Astrocyte of the cerebellum (primary cell): ENCODE results near the gene ERCC3.

Experiments
- DNase-seq: peaks from one replicate; pipeline ENCODE4 v3.0.0-alpha.2; 2011; ENCODE audit warnings: low read depth
- H3K4me3 ChIP-seq: 2 replicates; pipeline ENCODE4 v1.5.1; 2011; ENCODE audit warnings: mild to moderate bottlenecking, low read depth, low read length, moderate library complexity
- in situ Hi-C: cut with HindIII; loops from 2 replicates; pipeline ENCODE4 v1.10.0; 2017; ENCODE audit warnings: low sequenced_read_pairs
- TF ChIP-seq, protein P1 (sequence below): IDR thresholded peaks from 2 replicates; pipeline ENCODE4 v1.5.1; 2012; ENCODE audit warnings: low read length, low read depth, moderate library complexity, mild to moderate bottlenecking; ENCODE audit errors: missing control alignments

ERCC3 gene

DNA sequence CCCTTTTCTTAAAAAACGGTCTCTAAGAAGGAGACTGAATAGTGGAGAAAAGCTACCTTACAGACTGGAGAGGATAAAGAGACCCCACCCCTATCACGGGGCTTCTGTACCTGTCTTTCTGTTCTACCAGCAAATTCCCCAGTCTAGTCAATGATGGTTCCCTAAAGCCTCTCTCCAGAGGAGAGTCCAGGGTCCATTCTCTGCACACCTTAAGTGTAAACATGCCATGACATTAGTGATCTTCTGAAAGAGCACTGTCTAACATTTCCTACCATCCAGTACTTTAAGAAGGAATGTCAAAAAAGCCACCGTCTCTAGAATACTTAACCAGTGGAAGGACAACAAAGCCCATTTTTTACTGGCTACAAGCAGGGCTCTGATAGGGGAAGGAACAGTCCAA is 17.0 kb upstream of the ERCC3 start:
- in situ Hi-C loops, result no loop called here
- H3K4me3 ChIP-seq, result no peak overlapping the region
- TF ChIP-seq, protein P1, sequence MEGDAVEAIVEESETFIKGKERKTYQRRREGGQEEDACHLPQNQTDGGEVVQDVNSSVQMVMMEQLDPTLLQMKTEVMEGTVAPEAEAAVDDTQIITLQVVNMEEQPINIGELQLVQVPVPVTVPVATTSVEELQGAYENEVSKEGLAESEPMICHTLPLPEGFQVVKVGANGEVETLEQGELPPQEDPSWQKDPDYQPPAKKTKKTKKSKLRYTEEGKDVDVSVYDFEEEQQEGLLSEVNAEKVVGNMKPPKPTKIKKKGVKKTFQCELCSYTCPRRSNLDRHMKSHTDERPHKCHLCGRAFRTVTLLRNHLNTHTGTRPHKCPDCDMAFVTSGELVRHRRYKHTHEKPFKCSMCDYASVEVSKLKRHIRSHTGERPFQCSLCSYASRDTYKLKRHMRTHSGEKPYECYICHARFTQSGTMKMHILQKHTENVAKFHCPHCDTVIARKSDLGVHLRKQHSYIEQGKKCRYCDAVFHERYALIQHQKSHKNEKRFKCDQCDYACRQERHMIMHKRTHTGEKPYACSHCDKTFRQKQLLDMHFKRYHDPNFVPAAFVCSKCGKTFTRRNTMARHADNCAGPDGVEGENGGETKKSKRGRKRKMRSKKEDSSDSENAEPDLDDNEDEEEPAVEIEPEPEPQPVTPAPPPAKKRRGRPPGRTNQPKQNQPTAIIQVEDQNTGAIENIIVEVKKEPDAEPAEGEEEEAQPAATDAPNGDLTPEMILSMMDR, result no peak
- DNase-seq, result no peak

DNA sequence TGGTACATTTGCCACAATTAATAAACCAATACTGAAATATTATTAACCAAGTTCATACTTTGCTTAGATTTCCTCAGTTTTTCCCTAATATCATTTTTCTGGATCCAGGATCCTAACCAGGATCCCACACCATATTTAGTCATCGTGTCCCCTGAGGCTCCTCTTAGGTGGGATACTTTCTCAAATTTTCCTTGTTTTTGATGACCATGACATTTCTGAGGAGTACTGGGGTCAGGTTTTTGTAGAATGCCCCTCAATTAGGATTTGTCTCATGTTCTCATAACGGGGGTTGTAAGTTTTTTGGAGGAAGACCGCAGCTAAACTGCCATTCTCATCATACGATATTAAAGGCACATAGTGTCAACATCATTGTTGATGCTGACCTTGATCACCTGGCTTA is 15.5 kb upstream of the ERCC3 start:
- H3K4me3 ChIP-seq, result no peak overlapping the region
- TF ChIP-seq, protein P1, result no peak
- in situ Hi-C loops, result loop anchor here (5.0 kb wide), 1 partner anchor 58 kb away; no protein-coding TSS in a partner anchor
- DNase-seq, result no peak

DNA sequence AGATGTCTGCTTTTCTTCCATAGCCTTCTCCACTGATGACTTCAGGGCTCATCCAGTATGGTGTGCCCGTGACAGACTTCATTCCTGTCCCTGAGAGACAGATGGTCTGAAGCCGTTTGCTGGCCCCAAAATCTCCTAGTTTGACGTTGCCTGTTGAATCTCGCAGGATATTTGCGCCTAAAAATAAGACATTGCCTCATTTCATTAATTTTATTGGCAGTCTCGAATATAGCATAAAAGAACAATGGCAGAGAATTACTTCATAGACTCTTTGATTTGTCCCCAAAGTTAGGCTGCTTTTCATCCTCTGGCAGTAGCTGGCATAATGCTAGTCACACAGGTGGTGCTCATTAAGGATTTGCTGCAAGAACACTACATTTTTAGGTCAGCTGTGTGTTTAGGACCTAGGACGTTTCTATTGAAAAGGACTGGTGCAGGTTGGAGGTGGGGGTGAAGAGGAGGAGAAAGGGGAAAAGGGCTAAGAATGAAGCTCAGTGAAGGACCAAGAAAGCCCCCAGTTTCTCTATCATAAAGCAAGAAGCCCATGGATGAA is 14.7 kb upstream of the ERCC3 start:
- H3K4me3 ChIP-seq, result no peak overlapping the region
- in situ Hi-C loops, result loop anchor here (5.0 kb wide), 1 partner anchor 59 kb away; no protein-coding TSS in a partner anchor
- TF ChIP-seq, protein P1, result no peak
- no peak for DNase-seq

DNA sequence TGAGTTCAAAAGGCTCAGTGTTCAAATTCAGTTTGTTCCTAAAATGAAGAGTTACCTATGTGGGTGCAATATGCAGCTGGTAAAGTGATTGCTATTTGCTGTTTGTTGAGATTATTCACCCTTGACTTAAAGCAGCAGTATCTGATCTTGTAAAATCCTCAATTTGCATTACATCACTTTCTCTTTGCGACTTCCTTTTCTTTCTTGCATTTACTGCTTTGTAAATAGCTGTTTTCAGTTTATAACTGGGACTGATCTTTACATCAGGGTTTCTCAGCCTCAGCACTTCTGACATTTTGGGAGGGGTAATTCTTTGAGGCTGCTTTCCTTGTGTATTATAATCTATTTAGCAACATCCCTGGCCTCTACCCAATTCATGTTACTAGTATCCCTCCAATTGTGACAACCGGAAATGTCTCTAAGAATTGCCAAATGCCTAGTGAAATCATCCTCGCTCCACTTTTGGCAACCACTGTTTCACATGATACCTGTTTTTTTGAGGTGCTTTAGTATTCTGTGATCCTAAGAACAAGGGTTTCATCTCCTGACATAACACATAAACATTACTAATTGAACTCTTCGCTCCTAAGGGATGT is 12.1 kb upstream of the ERCC3 start:
- no peak for DNase-seq
- in situ Hi-C loops, result loop anchor here (5.0 kb wide), 1 partner anchor 61 kb away; no protein-coding TSS in a partner anchor
- H3K4me3 ChIP-seq, result no peak overlapping the region
- TF ChIP-seq, protein P1, result no peak

DNA sequence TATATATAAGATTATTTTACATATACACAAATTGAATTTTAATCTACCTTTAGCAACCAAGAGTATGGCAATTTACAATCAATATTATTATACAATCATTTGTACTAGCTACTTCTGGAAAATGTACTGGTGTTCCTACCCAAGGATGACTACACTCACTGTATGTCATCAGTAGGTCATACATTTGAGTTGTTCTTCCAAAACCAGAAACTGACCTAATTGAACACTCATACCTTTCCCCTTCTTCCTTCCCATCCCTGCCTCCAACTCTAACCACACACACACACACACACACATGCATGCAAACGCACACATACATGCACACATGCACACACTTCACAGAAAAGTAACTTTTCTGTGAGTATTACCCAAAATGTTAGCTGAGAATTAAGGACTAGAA is 8.2 kb upstream of the ERCC3 start:
- no peak for DNase-seq
- no peak overlapping the region for H3K4me3 ChIP-seq
- in situ Hi-C loops, result no loop called here
- TF ChIP-seq, protein P1, result no peak

DNA sequence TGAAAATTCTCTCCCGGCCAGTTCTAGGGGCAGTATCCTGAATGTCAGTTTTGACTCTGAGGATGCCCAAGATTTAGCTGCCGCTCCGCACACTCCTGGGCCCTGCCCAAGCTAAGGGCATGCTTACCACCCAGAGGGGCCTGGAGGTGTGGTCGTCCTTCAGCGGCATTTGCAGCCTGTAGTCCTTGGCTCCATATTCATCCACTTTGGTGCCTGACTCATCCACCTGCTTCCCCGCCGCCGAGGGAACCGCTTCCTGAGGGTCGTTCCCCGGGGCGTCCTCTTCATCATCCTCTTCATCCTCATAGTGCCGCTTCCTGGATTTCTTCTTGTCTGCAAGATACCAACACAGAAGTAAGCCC is 577 bp downstream of the ERCC3 start:
- TF ChIP-seq, protein P1, result no peak
- peak overlapping the region; percentile 89 for H3K4me3 ChIP-seq
- no peak for DNase-seq
- in situ Hi-C loops, result no loop called here
